Sigmoid colon (tissue), 4 donors: ENCODE measurements around the gene ZNF254.
"Not testable (repeated sequence)": the region's sequence is repeated elsewhere in the genome, so short reads cannot be mapped to it uniquely, and the experiment has no call there.

Experiments used
- CTCF ChIP-seq, 4 experiments: fragments of 450-650 bp in 3 of 4; fragments of 200-600 bp in 1 of 4; IDR thresholded peaks; one replicate each; pipeline ENCODE4 v1.5.1; 2016 to 2019; ENCODE audit warnings: antibody characterized with exemption in 4 of 4, mild to moderate bottlenecking in 3 of 4, moderate library complexity in 2 of 4
- EP300 ChIP-seq, 4 donors: sonication (generic); formaldehyde crosslinking; IDR thresholded peaks; one replicate each; pipeline ENCODE4 v1.6.1; 2017; ENCODE audit warnings: antibody characterized with exemption in 4 of 4
- POLR2A ChIP-seq, 2 donors: fragments of 450-650 bp; IDR thresholded peaks; one replicate each; pipeline ENCODE4 v1.6.1; 2016; ENCODE audit warnings: antibody characterized with exemption in 2 of 2, mild to moderate bottlenecking in 2 of 2, moderate library complexity in 2 of 2
- POLR2AphosphoS5 ChIP-seq, 4 donors: sonication (generic); formaldehyde crosslinking; IDR thresholded peaks; one replicate each; pipeline ENCODE4 v1.6.1; 2017; ENCODE audit warnings: antibody characterized with exemption in 4 of 4

GRCh38 chr19:24041326-24041725, 45.7 kb upstream of the ZNF254 start:
- not testable (repeated sequence) for TF ChIP-seq CTCF, POLR2A, POLR2AphosphoS5, EP300 (IDR thresholded peaks at IDR 0.05)
